Ishikawa (cell line): ENCODE data around the gene RELCH.

Experiments
- CEBPB ChIP-seq: IDR thresholded peaks from 2 replicates; pipeline ENCODE4 v1.6.1; 2012
- CREB1 ChIP-seq: IDR thresholded peaks from 2 replicates; pipeline ENCODE4 v1.6.1; 2012; ENCODE audit warnings: low read depth
- EGR1 ChIP-seq: IDR thresholded peaks from 2 replicates; pipeline ENCODE4 v1.6.1; 2012
- EP300 ChIP-seq: IDR thresholded peaks from 2 replicates; pipeline ENCODE4 v1.6.1; 2012; ENCODE audit warnings: borderline replicate concordance
- FOXM1 ChIP-seq: IDR thresholded peaks from 2 replicates; pipeline ENCODE4 v1.6.1; 2012; ENCODE audit warnings: low read depth, borderline replicate concordance
- NFIC ChIP-seq: IDR thresholded peaks from 2 replicates; pipeline ENCODE4 v1.6.1; 2012
- RAD21 ChIP-seq: IDR thresholded peaks from 2 replicates; pipeline ENCODE4 v1.6.1; 2012; ENCODE audit warnings: low read depth
- TAF1 ChIP-seq: IDR thresholded peaks from 2 replicates; pipeline ENCODE4 v1.6.1; 2012; ENCODE audit warnings: low read depth, mild to moderate bottlenecking
- TEAD4 ChIP-seq: IDR thresholded peaks from 2 replicates; pipeline ENCODE4 v1.6.1; 2012
- YY1 ChIP-seq: IDR thresholded peaks from 2 replicates; pipeline ENCODE4 v1.6.1; 2012; ENCODE audit warnings: low read depth
- ZBTB7A ChIP-seq: IDR thresholded peaks from 2 replicates; pipeline ENCODE4 v1.6.1; 2012; ENCODE audit warnings: low read depth
- TF ChIP-seq, protein P1 (sequence below): IDR thresholded peaks from 2 replicates; pipeline ENCODE4 v1.6.1; 2012
- TF ChIP-seq, protein P2 (sequence below): IDR thresholded peaks from 2 replicates; pipeline ENCODE4 v1.6.1; 2012; ENCODE audit warnings: low read depth, mild to moderate bottlenecking

DNA sequence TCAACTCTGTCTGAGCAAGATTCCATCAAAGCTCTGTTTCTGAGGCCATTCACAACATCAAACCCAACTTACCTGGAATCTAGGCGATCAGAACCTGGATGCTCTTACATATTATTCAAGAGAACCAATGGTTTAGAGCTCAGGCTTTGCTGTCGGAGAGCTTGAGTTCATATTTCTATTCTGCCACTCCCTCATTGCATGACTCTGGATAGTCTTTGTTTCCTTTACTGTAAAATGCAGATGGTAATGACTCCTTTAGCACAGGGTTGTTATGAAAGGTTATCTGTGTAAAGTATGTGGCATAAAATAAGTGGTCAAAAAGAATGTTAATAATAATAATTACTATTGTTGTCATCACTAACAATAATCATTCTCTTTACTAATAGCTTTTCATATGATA lies 12.6 kb downstream of the RELCH start:
- no peak for TF ChIP-seq TAF1
- no peak for TF ChIP-seq EGR1
- no peak for TF ChIP-seq FOXM1
- no peak for TF ChIP-seq CEBPB
- no peak for TF ChIP-seq EP300
- TF ChIP-seq, protein P1, sequence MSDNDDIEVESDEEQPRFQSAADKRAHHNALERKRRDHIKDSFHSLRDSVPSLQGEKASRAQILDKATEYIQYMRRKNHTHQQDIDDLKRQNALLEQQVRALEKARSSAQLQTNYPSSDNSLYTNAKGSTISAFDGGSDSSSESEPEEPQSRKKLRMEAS: no peak
- no peak for TF ChIP-seq RAD21
- TF ChIP-seq YY1: no peak
- TF ChIP-seq CREB1: no peak
- TF ChIP-seq, protein P2, sequence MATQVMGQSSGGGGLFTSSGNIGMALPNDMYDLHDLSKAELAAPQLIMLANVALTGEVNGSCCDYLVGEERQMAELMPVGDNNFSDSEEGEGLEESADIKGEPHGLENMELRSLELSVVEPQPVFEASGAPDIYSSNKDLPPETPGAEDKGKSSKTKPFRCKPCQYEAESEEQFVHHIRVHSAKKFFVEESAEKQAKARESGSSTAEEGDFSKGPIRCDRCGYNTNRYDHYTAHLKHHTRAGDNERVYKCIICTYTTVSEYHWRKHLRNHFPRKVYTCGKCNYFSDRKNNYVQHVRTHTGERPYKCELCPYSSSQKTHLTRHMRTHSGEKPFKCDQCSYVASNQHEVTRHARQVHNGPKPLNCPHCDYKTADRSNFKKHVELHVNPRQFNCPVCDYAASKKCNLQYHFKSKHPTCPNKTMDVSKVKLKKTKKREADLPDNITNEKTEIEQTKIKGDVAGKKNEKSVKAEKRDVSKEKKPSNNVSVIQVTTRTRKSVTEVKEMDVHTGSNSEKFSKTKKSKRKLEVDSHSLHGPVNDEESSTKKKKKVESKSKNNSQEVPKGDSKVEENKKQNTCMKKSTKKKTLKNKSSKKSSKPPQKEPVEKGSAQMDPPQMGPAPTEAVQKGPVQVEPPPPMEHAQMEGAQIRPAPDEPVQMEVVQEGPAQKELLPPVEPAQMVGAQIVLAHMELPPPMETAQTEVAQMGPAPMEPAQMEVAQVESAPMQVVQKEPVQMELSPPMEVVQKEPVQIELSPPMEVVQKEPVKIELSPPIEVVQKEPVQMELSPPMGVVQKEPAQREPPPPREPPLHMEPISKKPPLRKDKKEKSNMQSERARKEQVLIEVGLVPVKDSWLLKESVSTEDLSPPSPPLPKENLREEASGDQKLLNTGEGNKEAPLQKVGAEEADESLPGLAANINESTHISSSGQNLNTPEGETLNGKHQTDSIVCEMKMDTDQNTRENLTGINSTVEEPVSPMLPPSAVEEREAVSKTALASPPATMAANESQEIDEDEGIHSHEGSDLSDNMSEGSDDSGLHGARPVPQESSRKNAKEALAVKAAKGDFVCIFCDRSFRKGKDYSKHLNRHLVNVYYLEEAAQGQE: no peak
- no peak for TF ChIP-seq TEAD4
- no peak for TF ChIP-seq NFIC
- TF ChIP-seq ZBTB7A: no peak
